SU-DHL-6 (cell line): ENCODE measurements around the gene SLC9A9.

Experiments
- H2AFZ ChIP-seq: fragments of 200-600 bp; sonication (generic); 2 replicates; pipeline ENCODE4 v1.6.1; 2014; ENCODE audit warnings: low read depth, mild to moderate bottlenecking, moderate library complexity, mixed read lengths, antibody characterized with exemption, low read length; ENCODE audit not compliant: severe bottlenecking
- H3F3A ChIP-seq: fragments of 200-600 bp; shearing (Covaris generic); 2 replicates; pipeline ENCODE4 v1.6.0; 2016; ENCODE audit warnings: antibody characterized with exemption, mild to moderate bottlenecking; ENCODE audit not compliant: insufficient read depth
- H3K27ac ChIP-seq: fragments of 200-600 bp; sonication (generic); 2 replicates; pipeline ENCODE4 v1.5.1; 2016; ENCODE audit warnings: low read depth, mild to moderate bottlenecking, low read length, moderate library complexity, mixed read lengths
- H3K27me3 ChIP-seq: fragments of 200-600 bp; sonication (generic), shearing (Covaris generic); 2 replicates; pipeline ENCODE4 v1.6.0; 2014; ENCODE audit warnings: mild to moderate bottlenecking, low read length
- H3K36me3 ChIP-seq: fragments of 200-600 bp; sonication (generic); 2 replicates; pipeline ENCODE4 v1.6.1; 2014; ENCODE audit warnings: mild to moderate bottlenecking, low read length, mixed read lengths
- H3K4me2 ChIP-seq: fragments of 300-600, 200-600 bp; shearing (Covaris generic), sonication (generic); 2 replicates; pipeline ENCODE4 v1.6.0; 2014; ENCODE audit warnings: low read length, low read depth, mild to moderate bottlenecking; ENCODE audit not compliant: poor library complexity, severe bottlenecking
- H3K4me3 ChIP-seq: fragments of 200-600 bp; sonication (generic); 2 replicates; pipeline ENCODE4 v1.5.1; 2014; ENCODE audit warnings: antibody characterized with exemption, low read length, mild to moderate bottlenecking, mixed read lengths; ENCODE audit not compliant: insufficient read depth, poor library complexity, severe bottlenecking
- H3K79me2 ChIP-seq: fragments of 200-600 bp; sonication (generic); 2 replicates; pipeline ENCODE4 v1.6.1; 2014; ENCODE audit warnings: mild to moderate bottlenecking, low read length, moderate library complexity; ENCODE audit not compliant: insufficient read depth
- H3K9ac ChIP-seq: fragments of 200-600 bp; sonication (generic); 2 replicates; pipeline ENCODE4 v1.7.0; 2014; ENCODE audit warnings: mild to moderate bottlenecking, low read length
- H3K9me2 ChIP-seq: fragments of 200-600 bp; sonication (generic); replicated peaks from 2 replicates; pipeline ENCODE4 v1.6.1; 2014; ENCODE audit warnings: low read length; ENCODE audit not compliant: insufficient read depth
- H3K9me3 ChIP-seq: fragments of 200-600 bp; sonication (generic); 2 replicates; pipeline ENCODE4 v1.6.1; 2014; ENCODE audit warnings: low read length, mixed read lengths; ENCODE audit not compliant: insufficient read depth
- H4K20me1 ChIP-seq: fragments of 200-600 bp; sonication (generic); 2 replicates; pipeline ENCODE4 v1.6.1; 2014; ENCODE audit warnings: low read depth, mild to moderate bottlenecking, antibody characterized with exemption, low read length, moderate library complexity, mixed read lengths
- EZH2phosphoT487 ChIP-seq: fragments of 200-600 bp; sonication (generic), shearing (Covaris generic); conservative IDR thresholded peaks from 2 replicates; pipeline ENCODE4 v1.6.1; 2018; ENCODE audit warnings: mild to moderate bottlenecking, antibody characterized with exemption, low read length, moderate library complexity, mixed read lengths
- TF ChIP-seq, protein P1 (sequence below): fragments of 200-600 bp; sonication (generic); IDR thresholded peaks from one replicate; pipeline ENCODE4 v1.5.1; 2017; ENCODE audit warnings: antibody characterized with exemption, mild to moderate bottlenecking, low read length, moderate library complexity; ENCODE audit not compliant: insufficient read depth, poor library complexity, severe bottlenecking

The SLC9A9 gene

DNA sequence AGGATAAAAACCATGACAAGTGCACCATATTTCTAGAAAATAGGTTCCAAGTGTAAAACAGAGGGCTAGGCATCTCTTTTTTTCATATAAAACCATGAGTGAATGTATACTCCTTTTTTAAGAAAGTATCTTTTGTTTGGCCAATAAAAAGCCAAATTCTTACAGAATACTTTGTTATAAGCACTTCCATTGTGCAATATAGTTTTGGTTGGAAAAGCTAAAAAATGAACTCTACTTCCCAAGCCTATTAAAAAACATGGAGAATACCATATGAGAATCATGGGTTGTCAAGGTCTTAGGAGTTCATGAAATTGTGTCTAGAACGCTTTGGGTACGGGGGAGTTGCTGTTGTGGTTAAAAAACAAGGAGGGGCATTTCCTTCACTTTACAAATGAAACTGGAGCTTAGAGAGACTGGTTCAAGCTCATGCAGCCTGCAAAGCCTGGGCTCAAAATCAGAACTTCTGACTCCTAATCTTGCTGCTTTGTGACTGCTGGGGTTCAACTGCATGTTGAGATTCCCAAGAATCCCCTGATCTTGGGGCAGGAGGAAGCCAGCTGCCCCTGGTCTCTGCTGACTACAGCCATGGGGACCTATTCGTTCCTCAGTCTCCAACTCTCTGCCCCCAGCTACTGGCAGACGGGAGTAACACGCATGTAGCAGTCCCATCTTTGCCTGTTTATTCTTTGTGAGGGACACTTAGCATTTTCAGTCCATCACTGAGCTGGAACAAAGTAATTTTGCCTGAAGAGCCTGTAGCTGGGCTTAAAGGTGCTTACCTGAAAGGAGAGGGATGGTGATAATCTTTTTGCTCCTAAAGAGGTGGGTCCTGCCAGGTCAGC, 499.6 kb downstream of the SLC9A9 start:
- H3F3A ChIP-seq = no peaks in the 10 kb centered on the region
- no peak overlapping the region for H3K27ac ChIP-seq
- no peaks in the 10 kb centered on the region for H3K9me2 ChIP-seq
- no peaks in the 10 kb centered on the region for H3K79me2 ChIP-seq
- TF ChIP-seq, protein P1, sequence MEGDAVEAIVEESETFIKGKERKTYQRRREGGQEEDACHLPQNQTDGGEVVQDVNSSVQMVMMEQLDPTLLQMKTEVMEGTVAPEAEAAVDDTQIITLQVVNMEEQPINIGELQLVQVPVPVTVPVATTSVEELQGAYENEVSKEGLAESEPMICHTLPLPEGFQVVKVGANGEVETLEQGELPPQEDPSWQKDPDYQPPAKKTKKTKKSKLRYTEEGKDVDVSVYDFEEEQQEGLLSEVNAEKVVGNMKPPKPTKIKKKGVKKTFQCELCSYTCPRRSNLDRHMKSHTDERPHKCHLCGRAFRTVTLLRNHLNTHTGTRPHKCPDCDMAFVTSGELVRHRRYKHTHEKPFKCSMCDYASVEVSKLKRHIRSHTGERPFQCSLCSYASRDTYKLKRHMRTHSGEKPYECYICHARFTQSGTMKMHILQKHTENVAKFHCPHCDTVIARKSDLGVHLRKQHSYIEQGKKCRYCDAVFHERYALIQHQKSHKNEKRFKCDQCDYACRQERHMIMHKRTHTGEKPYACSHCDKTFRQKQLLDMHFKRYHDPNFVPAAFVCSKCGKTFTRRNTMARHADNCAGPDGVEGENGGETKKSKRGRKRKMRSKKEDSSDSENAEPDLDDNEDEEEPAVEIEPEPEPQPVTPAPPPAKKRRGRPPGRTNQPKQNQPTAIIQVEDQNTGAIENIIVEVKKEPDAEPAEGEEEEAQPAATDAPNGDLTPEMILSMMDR = no peak
- TF ChIP-seq EZH2phosphoT487 = no peak
- no peaks in the 10 kb centered on the region for H4K20me1 ChIP-seq
- no peak overlapping the region for H3K4me2 ChIP-seq
- no peaks in the 10 kb centered on the region for H3K9me3 ChIP-seq
- no peaks in the 10 kb centered on the region for H3K36me3 ChIP-seq
- H3K4me3 ChIP-seq = no peak overlapping the region
- H3K9ac ChIP-seq = no peak overlapping the region
- no peak overlapping the region for H2AFZ ChIP-seq
- no peaks in the 10 kb centered on the region for H3K27me3 ChIP-seq

DNA sequence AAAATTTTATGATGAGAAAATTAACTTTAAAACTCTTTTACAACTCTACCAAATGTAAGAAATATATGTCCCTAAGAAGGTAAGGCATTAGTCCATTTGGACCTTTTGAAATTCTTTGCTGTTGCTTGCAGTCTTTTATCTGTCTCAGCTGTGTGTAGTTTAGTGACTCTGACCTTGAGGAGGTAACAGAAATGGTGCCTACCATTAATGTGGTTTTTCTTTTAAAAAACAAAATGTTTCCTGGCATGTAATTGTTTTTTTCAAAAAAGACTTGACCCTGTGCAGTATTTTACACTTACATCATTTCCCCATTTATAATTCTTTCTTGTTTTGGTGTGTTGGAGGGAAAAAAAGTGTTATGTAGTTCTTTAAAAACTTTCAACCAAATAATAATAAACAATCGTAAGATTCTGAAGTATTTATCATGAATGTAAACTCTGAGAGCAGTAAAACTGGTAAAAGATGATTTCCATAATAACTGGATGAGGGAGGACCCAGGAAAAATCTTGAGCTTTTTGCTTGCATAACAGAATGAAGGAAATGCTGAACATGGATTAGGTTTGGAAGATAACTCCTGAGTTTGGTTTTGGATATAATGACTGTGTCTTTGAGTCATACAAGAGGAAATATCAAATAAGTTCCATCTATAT, 503.6 kb downstream of the SLC9A9 start:
- H3K4me2 ChIP-seq = no peak overlapping the region

DNA sequence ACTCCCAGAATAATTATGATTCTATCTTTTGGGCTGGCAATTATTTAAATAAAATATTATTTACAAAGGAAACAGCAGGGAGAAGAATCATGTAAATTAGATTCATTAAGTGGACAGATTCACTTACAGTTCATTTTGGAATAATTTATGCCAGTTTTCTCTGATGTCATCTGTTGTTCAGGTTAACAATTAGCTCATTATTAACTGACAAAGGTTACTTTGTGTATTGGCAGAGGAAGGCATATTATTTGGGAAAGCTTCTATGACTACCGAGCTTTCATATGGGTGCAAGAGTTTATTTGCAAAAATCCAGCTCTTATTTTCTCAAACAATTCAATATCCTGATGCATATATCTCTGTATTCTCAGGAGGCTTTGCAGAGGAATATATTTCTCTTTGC, 504.3 kb downstream of the SLC9A9 start:
- no peak overlapping the region for H2AFZ ChIP-seq
- no peaks in the 10 kb centered on the region for H3K36me3 ChIP-seq
- no peaks in the 10 kb centered on the region for H4K20me1 ChIP-seq
- H3K9me3 ChIP-seq = no peaks in the 10 kb centered on the region
- no peaks in the 10 kb centered on the region for H3K27me3 ChIP-seq
- H3K4me3 ChIP-seq = no peak overlapping the region
- H3K79me2 ChIP-seq = no peaks in the 10 kb centered on the region
- TF ChIP-seq, protein P1 = no peak
- no peak overlapping the region for H3K4me2 ChIP-seq
- no peak overlapping the region for H3K9ac ChIP-seq
- no peaks in the 10 kb centered on the region for H3K9me2 ChIP-seq
- no peak overlapping the region for H3K27ac ChIP-seq
- no peaks in the 10 kb centered on the region for H3F3A ChIP-seq

More for the DNA sequence above, 503.6 kb downstream of the SLC9A9 start:
- Histone ChIP-seq H3K9ac (no peak overlapping the region), H3K9me3 (no peaks in the 10 kb centered on the region), H3K9me2 (no peaks in the 10 kb centered on the region), H3K79me2 (no peaks in the 10 kb centered on the region), H3K36me3 (no peaks in the 10 kb centered on the region), H3K27me3 (no peaks in the 10 kb centered on the region), H3F3A (no peaks in the 10 kb centered on the region), H3K27ac (no peak overlapping the region), H2AFZ (no peak overlapping the region), H3K4me3 (no peak overlapping the region), H4K20me1 (no peaks in the 10 kb centered on the region)
- no peak for TF ChIP-seq EZH2phosphoT487
- TF ChIP-seq, protein P1 = no peak
